Activated naive CD4-positive, alpha-beta T cell treated with anti-CD3 and anti-CD28 coated beads, Interleukin-2, amount 10 ng/mL, durations not matched to agents 7 days and 5 days (primary cell): Measurements from ENCODE around the gene URAD.

Experiments used
- CTCF ChIA-PET: fragments of 350-600 bp; sonication (Branson Sonifier 250); formaldehyde crosslinking; loops from one replicate; lab custom pipeline; 2021; ENCODE audit warnings: antibody characterized with exemption; lab: Charles Lee
- DNase-seq: peaks from one replicate; pipeline ENCODE4 v3.0.0-alpha.2; 2020
- H3K27ac Mint-ChIP-seq: one replicate; pipeline ENCODE4 v1.8.0; 2021; ENCODE audit warnings: mild to moderate bottlenecking, moderate library complexity, mixed read lengths
- H3K27me3 Mint-ChIP-seq: one replicate; pipeline ENCODE4 v1.8.0; 2021; ENCODE audit warnings: mild to moderate bottlenecking, mixed read lengths
- H3K36me3 Mint-ChIP-seq: one replicate; pipeline ENCODE4 v1.8.0; 2021; ENCODE audit warnings: mixed read lengths
- H3K4me1 Mint-ChIP-seq: one replicate; pipeline ENCODE4 v1.8.0; 2021; ENCODE audit warnings: mixed read lengths
- H3K4me3 Mint-ChIP-seq: one replicate; pipeline ENCODE4 v1.8.0; 2021; ENCODE audit warnings: mild to moderate bottlenecking, moderate library complexity, mixed read lengths
- H3K9me3 Mint-ChIP-seq: one replicate; pipeline ENCODE4 v1.8.0; 2021; ENCODE audit warnings: mixed read lengths

URAD gene

DNA sequence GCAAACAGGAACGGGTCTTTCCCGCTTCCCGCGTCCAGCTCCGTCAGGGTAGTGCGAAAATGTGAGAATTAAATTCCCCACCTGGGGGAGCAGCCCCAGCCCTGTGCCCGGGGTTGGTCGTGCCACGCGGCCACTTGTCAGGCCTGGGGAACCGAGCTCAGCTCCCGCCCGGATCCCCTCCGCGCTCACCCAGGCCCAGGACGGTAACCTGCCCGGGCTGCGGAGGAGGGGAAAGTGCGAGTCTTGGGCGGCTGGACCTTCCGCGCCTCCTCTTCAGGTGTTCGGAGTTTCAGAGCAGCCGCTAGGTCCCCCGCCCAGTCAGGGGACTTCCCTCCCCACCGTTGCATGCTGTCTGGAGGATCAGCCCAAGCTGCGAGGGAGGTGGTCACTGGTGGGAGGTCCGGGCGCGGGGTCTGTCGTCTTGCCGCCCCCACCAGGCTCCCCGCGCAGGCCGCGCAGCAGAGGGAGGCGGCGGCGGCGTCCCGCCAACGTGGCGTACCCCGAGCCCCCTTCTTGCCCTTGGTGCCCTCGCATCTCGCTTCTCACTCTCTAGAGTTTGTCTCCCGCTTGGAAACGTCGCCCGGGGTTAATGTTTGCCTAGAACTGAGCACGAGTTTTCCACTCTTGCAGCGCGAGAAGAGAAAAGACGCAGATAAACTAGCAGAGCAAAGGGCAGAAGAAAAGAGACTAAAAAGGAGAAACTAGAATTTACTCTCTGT, 8.1 kb downstream of the URAD start:
- H3K27ac Mint-ChIP-seq, result no peak overlapping the region
- CTCF ChIA-PET, result interaction anchor here (1.7 kb wide), 1 partner anchor 27 kb away, joined by 3 read pairs; no protein-coding TSS in a partner anchor
- H3K4me3 Mint-ChIP-seq, result no peak overlapping the region
- no peaks in the 10 kb centered on the region for H3K9me3 Mint-ChIP-seq
- H3K27me3 Mint-ChIP-seq, result peaks cover 86% of the 10 kb centered on the region
- H3K36me3 Mint-ChIP-seq, result peaks cover 2% of the 10 kb centered on the region
- no peak for DNase-seq
- peaks cover 18% of the 10 kb centered on the region for H3K4me1 Mint-ChIP-seq

- H3K27me3 Mint-ChIP-seq, result peaks cover 92% of the 10 kb centered on the region
- peaks cover 19% of the 10 kb centered on the region for H3K4me1 Mint-ChIP-seq
Measured at GRCh38 chr13:27979765-27980279, 8.7 kb downstream of the URAD start.

GRCh38 chr13:27979001-27979643, 9.4 kb downstream of the URAD start:
- Mint-ChIP-seq H3K4me1 (peaks cover 19% of the 10 kb centered on the region), H3K27me3 (peaks cover 99% of the 10 kb centered on the region), H3K36me3 (peaks cover 2% of the 10 kb centered on the region), H3K27ac (no peak overlapping the region), H3K4me3 (no peak overlapping the region), H3K9me3 (no peaks in the 10 kb centered on the region)
- CTCF ChIA-PET, result interaction anchor here (0.8 kb wide), 1 partner anchor 149 kb away, joined by 3 read pairs; no protein-coding TSS in a partner anchor
- no peak for DNase-seq

More at GRCh38 chr13:27979765-27980279, 8.7 kb downstream of the URAD start:
- no peak overlapping the region for H3K27ac Mint-ChIP-seq
- no peak overlapping the region for H3K4me3 Mint-ChIP-seq
- DNase-seq, result no peak
- no peaks in the 10 kb centered on the region for H3K9me3 Mint-ChIP-seq
- H3K36me3 Mint-ChIP-seq, result peaks cover 2% of the 10 kb centered on the region
- CTCF ChIA-PET, result interaction anchor here (1.7 kb wide), 1 partner anchor 26 kb away, joined by 3 read pairs; no protein-coding TSS in a partner anchor

- Mint-ChIP-seq H3K4me3 (no peak overlapping the region), H3K27ac (peak overlapping the region; percentile 17)
Measured at GRCh38 chr13:27978301-27978968, 10.1 kb downstream of the URAD start.

GRCh38 chr13:27977476-27978300, 10.8 kb downstream of the URAD start:
- no peak overlapping the region for H3K4me3 Mint-ChIP-seq
- DNase-seq, result no peak

More at GRCh38 chr13:27978301-27978968, 10.1 kb downstream of the URAD start:
- Mint-ChIP-seq H3K4me1 (peaks cover 19% of the 10 kb centered on the region), H3K36me3 (peaks cover 2% of the 10 kb centered on the region), H3K27me3 (peaks cover 100% of the 10 kb centered on the region), H3K9me3 (no peaks in the 10 kb centered on the region)
- DNase-seq, result no peak
- CTCF ChIA-PET, result interaction anchor here (0.8 kb wide), 1 partner anchor 148 kb away, joined by 3 read pairs; no protein-coding TSS in a partner anchor

DNA sequence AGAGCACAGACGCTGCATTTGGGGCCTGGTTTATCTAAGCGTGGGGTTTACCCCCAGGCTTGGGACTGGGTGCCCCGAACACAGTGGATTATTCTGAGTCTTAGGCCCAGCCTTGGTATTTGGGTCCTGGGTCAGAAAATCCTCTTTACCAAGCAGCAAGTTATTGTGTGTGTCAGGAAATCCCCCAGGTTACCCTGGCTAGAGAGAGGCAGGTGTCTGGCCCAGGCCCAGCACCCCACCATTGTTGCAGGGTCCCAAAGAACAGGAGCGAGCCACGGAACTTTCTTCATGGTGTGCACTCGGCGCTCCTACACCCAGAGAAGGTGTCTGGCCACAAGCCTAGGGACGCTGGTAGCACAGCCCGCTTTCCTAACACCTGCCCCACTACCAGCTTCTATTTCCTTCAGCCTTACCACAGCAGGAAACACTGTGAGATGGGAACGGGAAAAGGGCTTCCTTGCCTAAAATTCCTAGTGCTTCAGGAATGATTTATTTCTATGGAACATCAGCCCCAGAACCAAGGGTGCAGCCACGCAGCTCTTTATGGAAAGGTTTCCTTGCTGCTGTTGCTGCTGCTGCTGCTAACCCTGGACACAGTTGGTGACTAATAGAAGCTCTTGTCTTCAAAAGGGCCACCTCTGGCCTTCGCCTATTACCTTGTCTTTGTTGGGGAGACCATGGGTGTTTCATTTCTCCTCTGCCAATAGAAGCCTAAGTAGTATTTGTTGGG, 12.0 kb downstream of the URAD start:
- H3K27ac Mint-ChIP-seq, result no peak overlapping the region
- peaks cover 19% of the 10 kb centered on the region for H3K4me1 Mint-ChIP-seq
- CTCF ChIA-PET, result interaction anchor here (0.9 to 1.4 kb wide), 2 partner anchors 23 to 150 kb away, joined by 4 to 7 read pairs; no protein-coding TSS in a partner anchor
- DNase-seq, result no peak
- no peaks in the 10 kb centered on the region for H3K9me3 Mint-ChIP-seq
- H3K4me3 Mint-ChIP-seq, result no peak overlapping the region
- H3K27me3 Mint-ChIP-seq, result peaks cover 100% of the 10 kb centered on the region
- H3K36me3 Mint-ChIP-seq, result peaks cover 2% of the 10 kb centered on the region

More at GRCh38 chr13:27977476-27978300, 10.8 kb downstream of the URAD start:
- CTCF ChIA-PET, result no interaction called here
- peaks cover 2% of the 10 kb centered on the region for H3K36me3 Mint-ChIP-seq
- H3K9me3 Mint-ChIP-seq, result no peaks in the 10 kb centered on the region
- H3K27ac Mint-ChIP-seq, result no peak overlapping the region
- peaks cover 100% of the 10 kb centered on the region for H3K27me3 Mint-ChIP-seq
- peaks cover 19% of the 10 kb centered on the region for H3K4me1 Mint-ChIP-seq

DNA sequence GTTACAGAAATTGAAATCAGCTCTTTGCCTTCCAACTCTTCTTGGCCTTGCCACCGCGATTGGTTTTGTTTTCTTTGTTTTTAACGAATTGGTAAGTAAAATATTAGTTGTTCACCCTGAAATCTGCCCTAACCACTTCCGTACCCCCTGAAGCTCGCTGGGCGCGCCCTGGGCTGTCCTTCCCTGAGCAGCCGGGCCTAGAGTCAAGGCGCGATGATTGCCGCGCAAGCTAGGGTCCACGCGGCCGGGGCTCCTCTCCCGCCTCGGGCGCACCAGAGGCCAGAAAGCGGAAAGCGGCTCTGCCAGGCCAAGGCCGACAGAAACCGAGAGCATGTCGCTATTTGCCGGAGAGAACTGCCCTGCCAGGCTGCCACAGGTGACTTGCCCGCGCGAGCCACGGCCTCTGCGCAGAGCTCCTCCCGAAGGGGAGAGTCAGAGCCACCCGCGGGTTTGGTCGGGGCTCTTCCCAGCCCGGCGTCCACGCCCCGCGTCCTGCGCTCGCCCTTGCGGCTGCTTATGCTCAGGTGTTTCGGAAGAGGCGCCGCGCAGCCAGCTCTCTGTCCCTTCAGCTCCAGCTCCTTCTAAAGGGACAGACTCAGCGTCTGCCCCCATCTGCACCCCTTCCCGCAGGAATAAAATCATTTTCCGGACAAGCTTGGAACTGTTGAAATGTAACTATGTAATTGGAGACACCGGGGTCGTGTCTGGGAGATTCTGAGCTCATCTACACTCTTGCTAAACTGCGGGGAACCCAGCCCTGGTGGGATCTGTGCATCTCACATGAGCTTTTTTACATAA, 12.7 kb downstream of the URAD start:
- peaks cover 100% of the 10 kb centered on the region for H3K27me3 Mint-ChIP-seq
- CTCF ChIA-PET, result interaction anchor here (0.8 to 2.5 kb wide), 4 partner anchors 8 to 602 kb away, joined by 3 to 9 read pairs (median 6); no protein-coding TSS in a partner anchor
- H3K4me3 Mint-ChIP-seq, result no peak overlapping the region
- no peak overlapping the region for H3K27ac Mint-ChIP-seq
- peaks cover 19% of the 10 kb centered on the region for H3K4me1 Mint-ChIP-seq
- H3K9me3 Mint-ChIP-seq, result no peaks in the 10 kb centered on the region
- H3K36me3 Mint-ChIP-seq, result peaks cover 2% of the 10 kb centered on the region
- DNase-seq, result no peak

GRCh38 chr13:27973961-27974662, 14.4 kb downstream of the URAD start:
- Mint-ChIP-seq H3K4me3 (no peak overlapping the region), H3K9me3 (no peaks in the 10 kb centered on the region), H3K36me3 (peaks cover 2% of the 10 kb centered on the region), H3K4me1 (peaks cover 14% of the 10 kb centered on the region), H3K27me3 (peaks cover 100% of the 10 kb centered on the region), H3K27ac (no peak overlapping the region)
- CTCF ChIA-PET, result interaction anchor here (1.2 to 2.5 kb wide), 4 partner anchors 10 to 58 kb away, joined by 3 to 9 read pairs (median 4); no protein-coding TSS in a partner anchor
- DNase-seq, result no peak

- H3K27me3 Mint-ChIP-seq, result peaks cover 100% of the 10 kb centered on the region
- no peak overlapping the region for H3K4me3 Mint-ChIP-seq
- H3K27ac Mint-ChIP-seq, result no peak overlapping the region
- H3K36me3 Mint-ChIP-seq, result peaks cover 2% of the 10 kb centered on the region
- CTCF ChIA-PET, result interaction anchor here (1.2 to 2.1 kb wide), 4 partner anchors 9 to 57 kb away, joined by 3 to 6 read pairs (median 3); no protein-coding TSS in a partner anchor
- DNase-seq, result no peak
- H3K9me3 Mint-ChIP-seq, result no peaks in the 10 kb centered on the region
- H3K4me1 Mint-ChIP-seq, result peaks cover 11% of the 10 kb centered on the region
Measured at GRCh38 chr13:27973291-27973690, 15.2 kb downstream of the URAD start.

DNA sequence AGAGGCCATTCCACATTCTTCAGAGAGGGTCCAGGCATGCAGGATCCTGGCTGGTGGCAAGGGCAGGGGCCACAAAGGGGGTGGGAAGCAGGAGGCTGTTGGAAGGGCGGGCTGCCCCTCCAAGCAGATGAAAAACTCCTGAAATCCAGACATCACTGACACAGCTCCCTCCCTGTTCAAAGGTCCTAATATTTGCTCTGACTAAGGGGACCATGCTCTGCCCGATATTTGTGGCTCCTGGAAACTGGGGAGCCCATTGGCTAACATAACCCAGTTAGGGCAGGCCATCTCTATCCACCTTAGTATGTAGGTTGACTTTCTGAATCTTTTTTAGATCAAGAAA, 16.0 kb downstream of the URAD start:
- CTCF ChIA-PET, result interaction anchor here (1.3 to 2.1 kb wide), 3 partner anchors 10 to 56 kb away, joined by 3 to 6 read pairs (median 3); no protein-coding TSS in a partner anchor
- Mint-ChIP-seq H3K9me3 (no peaks in the 10 kb centered on the region), H3K27me3 (peaks cover 100% of the 10 kb centered on the region), H3K27ac (no peak overlapping the region), H3K4me1 (peaks cover 8% of the 10 kb centered on the region), H3K4me3 (no peak overlapping the region), H3K36me3 (no peaks in the 10 kb centered on the region)
- no peak for DNase-seq

DNA sequence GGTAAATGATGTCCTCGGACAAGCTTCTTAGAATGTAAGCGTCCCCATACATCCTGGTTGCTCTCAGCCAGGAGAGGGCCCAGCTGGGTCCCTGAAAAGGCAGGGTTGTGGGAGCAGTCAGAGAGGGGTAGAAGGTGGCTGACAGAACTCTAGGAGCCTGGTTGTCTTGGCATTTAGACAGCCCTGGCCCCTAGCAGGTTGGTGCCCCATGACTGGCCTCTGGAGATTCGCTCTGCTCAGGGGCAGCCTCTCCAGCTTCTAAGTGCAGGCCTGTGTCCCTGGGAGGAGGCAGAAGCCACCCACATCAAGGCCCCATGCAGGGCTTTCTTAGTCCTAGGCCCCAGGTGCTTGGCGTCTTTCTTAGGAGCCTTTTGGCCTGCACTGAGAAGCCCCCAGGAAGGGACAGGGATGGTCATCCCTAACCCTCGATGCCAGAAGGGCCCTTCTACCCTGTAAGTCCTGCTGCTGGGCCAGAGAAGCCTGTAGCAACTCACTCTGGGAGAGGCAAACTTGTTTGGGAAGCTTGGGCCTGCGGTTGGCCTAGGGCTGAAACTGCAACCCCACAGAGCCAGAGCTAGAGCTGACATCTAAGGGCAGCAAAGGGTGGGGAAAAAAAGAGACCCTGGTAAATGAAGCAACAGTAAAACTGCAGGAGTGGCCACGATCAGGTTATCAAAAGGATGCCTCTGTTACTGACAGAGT, 16.6 kb downstream of the URAD start:
- no peak overlapping the region for H3K4me3 Mint-ChIP-seq
- H3K36me3 Mint-ChIP-seq, result no peaks in the 10 kb centered on the region
- CTCF ChIA-PET, result interaction anchor here (1.5 to 1.6 kb wide), 2 partner anchors 11 to 18 kb away, joined by 3 to 5 read pairs; no protein-coding TSS in a partner anchor
- peaks cover 100% of the 10 kb centered on the region for H3K27me3 Mint-ChIP-seq
- H3K4me1 Mint-ChIP-seq, result peaks cover 7% of the 10 kb centered on the region
- DNase-seq, result no peak
- no peak overlapping the region for H3K27ac Mint-ChIP-seq
- no peaks in the 10 kb centered on the region for H3K9me3 Mint-ChIP-seq
